GM21529 (cell line): ENCODE data around the gene KRTAP4-7.
"Not testable (repeated sequence)": the region's sequence is repeated elsewhere in the genome, so short reads cannot be mapped to it uniquely, and the experiment has no call there.

Source experiments
- ATAC-seq: cut with Tn5 transposase; IDR thresholded peaks from one replicate; pipeline ENCODE4 v1.9.1; 2021; ENCODE audit not compliant: unreplicated experiment

KRTAP4-7 gene

DNA sequence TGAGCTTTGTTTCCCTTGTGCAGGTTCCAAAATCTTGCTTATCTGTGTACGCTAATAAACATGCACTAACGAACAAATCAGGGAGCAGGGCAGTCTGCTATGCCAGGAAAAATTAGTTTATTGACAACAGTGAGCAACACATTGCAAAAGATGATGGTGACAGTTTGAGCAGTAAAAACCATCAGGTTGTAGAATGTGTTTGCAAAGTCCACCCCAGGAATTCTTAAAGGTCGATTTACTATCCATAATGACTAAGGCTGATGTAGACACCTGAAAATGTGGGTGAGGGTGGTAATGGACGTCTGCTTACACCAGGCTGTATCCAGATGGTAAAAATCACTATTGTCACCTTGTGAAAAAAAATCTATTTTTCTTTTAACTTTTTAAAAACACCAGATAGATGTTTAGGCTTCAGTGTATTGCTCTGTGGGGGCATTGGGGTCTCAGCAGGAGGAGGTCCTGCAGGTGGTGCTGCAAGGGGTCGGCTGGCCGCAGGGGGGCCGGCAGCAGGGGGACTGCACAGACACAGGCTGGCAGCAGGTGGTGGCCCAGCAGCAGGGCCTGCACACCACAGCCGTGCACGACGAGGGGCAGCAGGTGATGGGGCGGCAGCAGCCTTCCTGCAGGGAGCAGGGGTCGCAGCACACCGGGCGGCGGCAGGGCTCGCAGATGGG is 18.8 kb upstream of the KRTAP4-7 start:
- ATAC-seq = not testable (repeated sequence)

GRCh38 chr17:41065829-41066624 is 17.9 kb upstream of the KRTAP4-7 start, which contains the start of gene KRTAP2-4:
KRTAP2-4 (minus strand) TSS chr17:41065879; CDS start chr17:41065845, 34 bp downstream.
- ATAC-seq = no peak

GRCh38 chr17:41067281-41067680 is 16.7 kb upstream of the KRTAP4-7 start:
- no peak for ATAC-seq

DNA sequence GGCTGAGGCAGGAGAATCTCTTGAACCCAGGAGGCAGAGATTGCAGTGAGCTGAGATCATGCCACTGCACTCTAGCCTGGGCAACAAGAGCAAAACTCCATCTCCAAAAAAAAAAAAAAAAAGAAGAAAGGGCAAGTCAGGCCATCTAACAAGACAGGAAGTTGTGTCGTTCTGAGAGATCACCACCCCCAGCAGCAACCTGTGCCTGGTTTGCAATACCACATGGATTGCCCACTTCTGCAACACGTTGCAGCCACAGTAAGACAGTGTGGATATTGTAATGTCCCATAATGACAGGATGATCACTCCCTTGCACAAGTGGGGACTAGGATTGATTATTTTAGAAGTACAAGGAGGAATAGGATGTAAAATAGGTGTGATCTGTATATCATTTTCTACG is 14.9 kb upstream of the KRTAP4-7 start:
- ATAC-seq = no peak

DNA sequence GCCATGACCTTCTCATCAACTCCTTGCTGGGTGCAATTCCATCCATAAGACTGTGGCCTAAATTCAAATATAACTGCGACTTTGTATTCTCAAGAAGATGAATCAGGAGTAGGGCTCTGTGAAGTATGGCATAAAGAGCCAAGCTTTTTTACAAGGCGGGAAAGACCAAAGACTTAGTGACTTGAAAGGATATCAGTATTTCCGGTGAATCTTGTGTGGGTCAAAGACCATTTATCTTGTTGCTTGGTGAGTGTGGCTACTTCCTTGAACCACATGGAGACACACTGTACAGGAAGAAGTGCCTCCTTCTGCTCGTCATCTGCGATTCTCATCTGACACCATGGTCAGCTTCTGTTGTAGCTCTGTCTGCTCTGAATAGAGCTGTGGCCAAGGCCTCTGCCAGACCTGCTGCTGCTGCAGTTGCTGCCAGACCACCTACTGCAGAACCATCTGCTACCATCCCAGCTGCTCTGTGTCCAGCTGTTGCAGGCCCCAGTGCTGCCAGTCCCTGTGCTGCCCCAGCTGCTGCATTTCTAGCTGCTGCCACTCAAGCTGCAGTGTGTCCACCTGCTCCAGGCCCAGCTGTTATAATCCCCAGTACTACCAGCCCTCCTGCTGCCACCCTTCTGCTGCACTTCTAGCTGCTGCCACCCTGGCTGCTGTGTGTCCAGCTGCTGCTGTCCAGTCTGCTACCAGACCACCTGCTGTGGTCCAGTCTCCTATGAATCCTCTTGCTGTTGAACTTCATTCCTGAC is 12.2 kb upstream of the KRTAP4-7 start:
- ATAC-seq = no peak

GRCh38 chr17:41073676-41074075 is 10.3 kb upstream of the KRTAP4-7 start:
- no peak for ATAC-seq

- no peak for ATAC-seq
Measured at GRCh38 chr17:41076788-41077187, 7.2 kb upstream of the KRTAP4-7 start.

GRCh38 chr17:41082626-41083025 is 1.3 kb upstream of the KRTAP4-7 start:
- no peak for ATAC-seq

DNA sequence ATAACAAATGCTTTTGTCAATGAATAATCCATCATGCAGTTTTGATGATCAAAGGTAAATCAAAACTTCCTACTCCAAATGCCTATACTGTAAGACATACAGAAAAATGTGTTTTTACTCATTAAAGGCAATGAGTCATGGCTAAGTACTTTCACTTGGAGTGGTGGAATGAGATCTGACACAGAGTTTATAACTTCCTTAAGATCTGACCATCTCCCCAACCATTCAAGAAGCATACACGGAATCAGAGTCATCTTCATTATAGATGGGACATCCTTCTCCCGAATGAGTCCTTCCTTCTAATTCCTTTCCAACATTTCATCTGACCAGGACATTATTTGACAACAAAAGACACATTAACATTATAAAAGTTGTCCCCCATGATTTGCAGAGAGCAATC is 523 bp upstream of the KRTAP4-7 start:
- ATAC-seq = not testable (repeated sequence)

DNA sequence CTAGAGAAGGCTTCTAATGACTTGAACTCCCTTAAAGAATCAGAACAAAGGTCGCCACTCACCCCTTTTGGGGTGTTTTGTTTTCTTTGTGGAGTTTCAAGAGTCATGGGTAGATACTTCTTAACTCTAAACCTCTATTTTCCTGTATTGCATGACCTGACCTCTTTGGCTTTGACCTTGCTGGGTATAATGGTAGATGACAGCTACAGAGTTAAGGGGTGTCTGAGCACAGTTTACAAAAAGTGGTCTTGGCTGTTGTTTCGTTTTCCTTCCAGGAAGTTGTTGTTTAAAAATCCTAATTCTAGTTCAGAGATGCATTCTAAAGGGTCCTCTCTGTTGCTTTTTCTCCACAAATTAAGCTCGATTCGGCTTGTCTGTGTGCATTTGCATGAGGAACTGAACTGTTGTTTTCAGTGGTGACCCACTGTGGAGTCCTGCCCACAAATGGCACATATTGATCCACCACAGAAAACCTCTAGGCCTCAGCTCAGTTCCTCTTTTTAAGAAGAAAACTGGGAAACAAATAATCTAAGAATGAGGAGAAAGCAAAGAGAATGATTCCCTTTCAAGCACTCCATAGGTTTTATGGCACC is 4.9 kb downstream of the KRTAP4-7 start:
- not testable (repeated sequence) for ATAC-seq

DNA sequence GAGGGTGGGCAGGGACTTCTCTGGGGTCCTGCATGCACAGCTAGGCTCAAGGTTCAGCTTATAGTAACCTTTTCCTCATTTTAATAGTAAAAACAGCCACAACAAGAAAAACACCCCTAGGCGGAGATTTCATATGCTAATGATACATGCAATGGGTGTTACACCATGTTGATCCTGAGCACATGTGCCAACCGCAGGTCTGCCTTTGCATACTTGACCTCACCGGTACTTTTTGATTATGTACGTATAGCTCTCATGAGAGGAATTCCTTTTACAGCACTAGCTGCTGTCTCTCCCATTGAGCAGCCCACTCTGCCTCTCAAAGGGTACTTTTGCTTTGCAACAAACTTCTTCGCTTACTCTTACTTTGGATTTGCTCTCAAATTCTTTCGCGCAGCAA is 12.1 kb downstream of the KRTAP4-7 start:
- no peak for ATAC-seq

GRCh38 chr17:41098042-41098441 is 14.1 kb downstream of the KRTAP4-7 start, which contains the start of gene KRTAP4-8:
KRTAP4-8 (minus strand) TSS chr17:41098142; CDS start chr17:41098084, 58 bp downstream.
- ATAC-seq = no peak

DNA sequence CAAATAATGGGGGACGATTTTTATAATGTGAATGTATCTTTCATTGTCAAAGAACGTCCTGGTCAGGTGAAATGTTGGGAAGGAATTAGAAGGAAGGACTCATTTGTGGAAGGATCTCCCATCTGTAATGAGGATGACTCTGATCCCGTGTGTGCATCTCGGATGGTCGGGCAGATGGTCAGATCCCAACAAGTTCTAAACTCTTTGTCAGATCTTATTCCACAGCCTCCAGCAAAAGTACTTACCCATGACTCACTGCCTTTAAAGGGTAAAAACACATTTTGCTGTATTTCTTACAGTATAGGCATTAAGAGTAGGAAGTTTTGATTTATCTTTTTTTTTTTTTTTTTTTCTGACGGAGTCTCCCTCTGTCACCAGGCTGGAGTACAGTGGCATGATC is 14.5 kb downstream of the KRTAP4-7 start:
- ATAC-seq = no peak

- not testable (repeated sequence) for ATAC-seq
Measured at GRCh38 chr17:41099682-41100480, 15.9 kb downstream of the KRTAP4-7 start.

- no peak for ATAC-seq
Measured at GRCh38 chr17:41101586-41102259, 17.8 kb downstream of the KRTAP4-7 start, which contains the start of gene KRTAP4-16. KRTAP4-16 (minus strand) TSS chr17:41102209; CDS start chr17:41102209, 0 bp downstream.

DNA sequence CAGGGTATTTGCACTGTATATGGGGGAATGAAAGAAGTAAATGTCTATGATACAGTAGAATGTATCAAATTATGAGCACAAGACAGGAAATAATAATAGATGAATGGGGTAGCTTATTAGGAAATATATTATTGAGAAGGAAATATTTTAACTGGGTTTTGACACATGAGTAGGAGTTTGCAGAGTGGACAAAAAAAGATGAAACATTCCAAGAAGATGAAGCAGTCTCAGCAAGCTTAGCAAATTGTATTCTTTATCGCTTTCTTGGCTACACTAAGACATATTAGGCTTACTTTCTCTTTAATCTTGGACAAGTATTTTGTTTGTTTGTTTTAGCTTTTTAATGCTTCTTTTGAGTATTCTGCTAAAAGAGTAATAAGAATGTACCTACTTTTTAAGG is 19.9 kb downstream of the KRTAP4-7 start:
- ATAC-seq = no peak

- ATAC-seq = not testable (repeated sequence)
Measured at GRCh38 chr17:41104386-41105038, 20.6 kb downstream of the KRTAP4-7 start.

DNA sequence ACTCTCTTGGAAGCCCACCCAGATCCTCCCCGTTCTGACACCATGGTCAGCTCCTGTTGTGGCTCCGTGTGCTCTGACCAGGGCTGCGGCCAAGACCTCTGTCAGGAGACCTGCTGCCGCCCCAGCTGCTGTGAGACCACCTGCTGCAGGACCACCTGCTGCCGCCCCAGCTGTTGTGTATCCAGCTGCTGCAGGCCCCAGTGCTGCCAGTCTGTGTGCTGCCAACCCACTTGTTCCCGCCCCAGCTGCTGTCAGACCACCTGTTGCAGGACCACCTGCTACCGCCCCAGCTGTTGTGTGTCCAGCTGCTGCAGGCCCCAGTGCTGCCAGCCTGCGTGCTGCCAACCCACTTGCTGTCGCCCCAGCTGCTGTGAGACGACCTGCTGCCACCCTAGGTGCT is 21.4 kb downstream of the KRTAP4-7 start, which contains the start of gene KRTAP4-9:
Gene KRTAP4-9, plus strand, starts transcription at position 43 of the 400 bp plus-strand sequence. Its CDS starts 0 bp downstream, at position 43.
- not testable (repeated sequence) for ATAC-seq

DNA sequence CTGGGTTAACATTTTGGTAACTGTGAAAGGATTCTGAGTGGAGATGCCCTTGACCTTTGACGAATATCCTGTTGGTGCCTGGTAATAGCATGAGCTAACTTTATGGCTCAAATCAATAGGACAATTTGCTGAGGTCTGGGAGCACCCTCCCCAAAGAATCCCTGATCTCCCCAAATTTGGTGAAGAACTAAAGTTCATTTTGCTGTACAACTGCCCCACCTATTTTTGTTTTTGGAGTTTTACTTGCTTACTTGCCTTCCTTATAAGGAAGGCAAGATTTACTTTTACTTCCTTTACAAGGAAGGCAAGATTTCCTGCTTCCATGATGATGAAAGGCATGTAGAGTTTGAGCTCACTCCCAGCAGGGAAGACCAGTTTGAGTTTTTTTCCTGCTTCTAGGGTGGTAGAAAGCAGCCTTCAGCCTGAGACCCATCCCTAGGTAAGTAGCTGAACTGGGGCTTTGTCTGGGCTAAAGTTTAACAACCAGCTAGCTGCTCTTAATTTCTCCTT is 24.0 kb downstream of the KRTAP4-7 start:
- no peak for ATAC-seq
